ENCODE measurements around the gene LYRM2.
A peak's percentile ranks its signal among the peaks of the same experiment; 100 is the strongest.

Gene LYRM2, protein sequence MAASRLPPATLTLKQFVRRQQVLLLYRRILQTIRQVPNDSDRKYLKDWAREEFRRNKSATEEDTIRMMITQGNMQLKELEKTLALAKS

DNA sequence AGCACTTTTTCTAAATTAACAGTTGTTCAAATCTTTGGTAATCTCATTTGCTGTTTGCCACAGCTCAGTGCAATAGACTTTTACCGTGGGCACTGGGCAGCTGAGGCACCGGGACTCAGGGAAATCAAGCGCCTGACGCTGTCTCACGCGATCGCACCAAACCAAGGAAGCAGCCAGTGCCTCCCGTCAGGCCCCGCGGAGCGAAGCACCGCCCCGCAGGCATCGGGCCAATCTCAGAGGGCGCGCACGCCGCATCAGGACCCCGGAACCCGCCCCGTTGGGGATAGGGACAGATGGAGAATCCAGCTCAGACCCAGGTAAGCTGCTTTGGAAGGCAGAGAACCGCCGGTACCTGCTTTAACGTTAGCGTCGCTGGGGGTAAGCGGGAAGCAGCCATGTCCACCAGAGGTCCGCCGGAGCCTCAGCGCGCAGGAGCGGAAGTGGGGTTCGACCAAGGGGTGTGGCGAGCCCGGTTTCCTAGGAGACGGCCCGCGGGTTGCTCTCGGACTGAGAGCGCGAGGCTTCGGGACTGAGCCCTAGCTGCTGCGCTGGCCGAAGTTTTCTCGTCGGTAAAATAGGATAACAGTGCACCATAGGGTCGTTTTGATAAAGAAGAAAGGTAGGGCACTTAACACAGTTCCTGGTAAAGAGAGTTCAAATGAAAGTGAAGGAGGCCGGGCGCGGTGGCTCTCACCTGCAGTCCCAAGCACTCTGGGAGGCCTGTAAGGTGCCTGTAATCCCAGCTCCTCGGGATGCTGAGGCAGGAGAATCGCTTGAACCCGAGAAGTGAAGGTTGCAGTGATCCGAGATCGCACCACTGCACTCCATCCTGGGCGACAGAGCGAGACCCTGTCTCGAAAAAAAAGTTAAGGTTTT, at the start of gene LYRM2:
Gene LYRM2 (minus strand): TSS at position 428 of the 876 bp plus-strand sequence. CDS start 31 bp downstream, at position 397.
- peak within 1 kb of the TSS; percentile 91 for H3K4me3 ChIP-seq (ENCODE audit: low read length)
- DNase-seq (ENCODE audit: low read depth): peak; percentile 91
- 0 out of 2 replicates have a peak, but pooled peaks have one; percentile 7 for TF ChIP-seq CTCF (conservative IDR thresholded peaks at IDR 0.05; ENCODE audit: low read length)

DNA sequence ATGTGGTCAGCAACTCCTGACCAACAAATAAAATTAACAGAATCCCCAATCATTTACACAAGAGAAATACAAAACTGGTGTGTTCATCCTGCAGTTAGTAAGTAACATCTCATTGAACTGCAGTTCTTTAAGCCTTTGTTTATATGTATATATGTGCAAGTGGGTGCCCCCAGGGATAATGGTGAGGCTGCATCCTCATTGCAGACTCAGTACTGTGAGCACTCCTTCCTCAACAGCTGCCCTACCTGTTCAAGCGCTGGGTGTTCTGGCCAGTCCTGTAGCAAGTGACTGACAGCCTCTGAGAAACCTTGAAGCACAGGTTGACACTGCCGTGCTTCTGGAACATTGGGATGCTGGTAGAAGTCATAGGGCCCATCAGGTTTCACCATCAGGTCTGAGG, 49.8 kb upstream of the LYRM2 start:
- DNase-seq (ENCODE audit: low read depth): no peak
- H3K4me3 ChIP-seq (ENCODE audit: low read length): no peak overlapping the region
- TF ChIP-seq CTCF (conservative IDR thresholded peaks at IDR 0.05; ENCODE audit: low read length): no peak

- H3K4me3 ChIP-seq (ENCODE audit: low read length): no peak overlapping the region
- TF ChIP-seq CTCF (conservative IDR thresholded peaks at IDR 0.05; ENCODE audit: low read length): no peak
These were observed 46.8 kb upstream of the LYRM2 start for GRCh38 chr6:89685311-89685710.

DNA sequence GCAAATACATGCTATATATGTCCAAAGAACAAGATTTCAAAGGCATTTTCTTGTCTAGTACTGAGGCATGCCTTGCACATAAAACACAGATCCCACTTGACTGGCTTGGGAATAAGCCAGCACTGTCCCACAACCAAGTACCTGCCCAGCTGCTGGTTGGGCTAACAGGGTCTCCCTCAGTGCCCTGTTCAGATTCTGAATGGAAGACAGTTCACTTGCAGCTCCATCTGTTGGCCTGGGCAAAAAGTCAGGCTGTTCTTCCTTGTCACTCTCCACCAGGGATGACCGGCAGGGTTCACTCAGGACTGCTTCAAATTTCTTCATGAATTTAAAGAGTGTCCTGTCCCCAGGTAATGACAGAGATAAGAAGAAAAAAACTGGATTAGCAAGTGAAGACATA, 44.4 kb upstream of the LYRM2 start:
- H3K4me3 ChIP-seq (ENCODE audit: low read length): no peak overlapping the region
- no peak for DNase-seq (ENCODE audit: low read depth)
- no peak for TF ChIP-seq CTCF (conservative IDR thresholded peaks at IDR 0.05; ENCODE audit: low read length)

More at GRCh38 chr6:89685311-89685710, 46.8 kb upstream of the LYRM2 start:
- no peak for DNase-seq (ENCODE audit: low read depth)

GRCh38 chr6:89681983-89682564, 43.5 kb upstream of the LYRM2 start:
- no peak for TF ChIP-seq CTCF (conservative IDR thresholded peaks at IDR 0.05; ENCODE audit: low read length)
- no peak overlapping the region for H3K4me3 ChIP-seq (ENCODE audit: low read length)
- no peak for DNase-seq (ENCODE audit: low read depth)

- DNase-seq (ENCODE audit: low read depth): no peak
- no peak for TF ChIP-seq CTCF (conservative IDR thresholded peaks at IDR 0.05; ENCODE audit: low read length)
- H3K4me3 ChIP-seq (ENCODE audit: low read length): no peak overlapping the region
These were observed 42.0 kb upstream of the LYRM2 start for GRCh38 chr6:89680551-89680950.

All from AG10803 (cell line).